GM12878 (cell line): Measurements from ENCODE around the gene MEIOB. TPM values are rescaled to one million over a fixed set of nuclear protein-coding genes. Genes with fewer than 3 reads are reported as not detected.

Experiments used
- ATAC-seq: fragments of 200-7000 bp; cut with Tn5 transposase; 3 replicates; pipeline ENCODE4 v1.9.1; 2020; ENCODE audit warnings: mild to moderate bottlenecking, moderate library complexity
- BruUV-seq: library from RNA; stranded (reverse); fragments of 400-500 nt; replicated peaks from 2 replicates; lab custom pipeline; 2021; lab: Mats Ljungman, UMichigan
- CTCF ChIA-PET: fragments of 300-600 bp; sonication (Branson Sonifier 250); formaldehyde crosslinking; extraction: SDS; loops from one replicate; lab custom pipeline; 2021; ENCODE audit warnings: inconsistent platforms; lab: Yijun Ruan, JAX
- POLR2A ChIA-PET: fragments of 350-600 bp; formaldehyde crosslinking; extraction: SDS; loops from one replicate; lab custom pipeline; 2021; ENCODE audit warnings: inconsistent platforms; lab: Charles Lee
- RAD21 ChIA-PET: fragments of 300-600 bp; sonication (Branson Sonifier 250); formaldehyde crosslinking; loops from one replicate; lab custom pipeline; 2023; ENCODE audit warnings: antibody characterized with exemption; ENCODE audit not compliant: unreplicated experiment; lab: Charles Lee
- SMC1A ChIA-PET: fragments of 300-600 bp; sonication (Branson Sonifier 250); formaldehyde crosslinking; loops from one replicate; lab custom pipeline; 2023; ENCODE audit not compliant: unreplicated experiment, uncharacterized antibody; lab: Charles Lee
- DNase-seq: peaks from one replicate; pipeline ENCODE4 v3.0.0-alpha.2; 2011; ENCODE audit warnings: low read depth, low spot score
- FAIRE-seq: peaks from 3 replicates; lab custom pipeline; 2011; peaks lifted over from hg19 to GRCh38; lab: Jason Lieb, UNC
- H2AFZ ChIP-seq: 2 replicates; pipeline ENCODE4 v1.6.0; 2011; ENCODE audit warnings: low read depth, low read length, control low read depth; ENCODE audit not compliant: control insufficient read depth
- H3K27ac ChIP-seq: 2 replicates; pipeline ENCODE4 v1.5.1; 2011; ENCODE audit warnings: control low read depth; ENCODE audit not compliant: control insufficient read depth, insufficient read depth
- H3K27me3 ChIP-seq, 2 experiments: replicated peaks in 1 of 2; 2 replicates each; pipeline versions ENCODE4 v1.6.0 to v1.6.1; 2011; ENCODE audit warnings: low read length in 1 of 2; ENCODE audit not compliant: control insufficient read depth in 2 of 2, insufficient read depth in 2 of 2
- H3K36me3 ChIP-seq, 2 experiments: 2 replicates each; pipeline ENCODE4 v1.5.1; 2011; ENCODE audit warnings: low read length in 1 of 2; ENCODE audit not compliant: control insufficient read depth in 2 of 2, insufficient read depth in 2 of 2
- H3K4me1 ChIP-seq: 2 replicates; pipeline ENCODE4 v1.6.1; 2011; ENCODE audit warnings: mild to moderate bottlenecking, low read length, moderate library complexity, mixed read lengths; ENCODE audit not compliant: control insufficient read depth, insufficient read depth
- H3K4me2 ChIP-seq: 2 replicates; pipeline ENCODE4 v1.6.0; 2011; ENCODE audit warnings: control low read depth; ENCODE audit not compliant: control insufficient read depth, insufficient read depth
- H3K4me3 ChIP-seq: fragments of 200-600 bp; sonication (generic); 2 replicates; pipeline ENCODE4 v1.5.1; 2016
- H3K79me2 ChIP-seq: 2 replicates; pipeline ENCODE4 v1.6.0; 2011; ENCODE audit warnings: low read length; ENCODE audit not compliant: control insufficient read depth, insufficient read depth
- H3K9ac ChIP-seq: 2 replicates; pipeline ENCODE4 v1.8.0; 2011; ENCODE audit warnings: low read length, control low read depth, mixed read lengths; ENCODE audit not compliant: control insufficient read depth, insufficient read depth
- H3K9me3 ChIP-seq: replicated peaks from 3 replicates; pipeline ENCODE4 v1.5.1; 2011; ENCODE audit warnings: mild to moderate bottlenecking, low read length; ENCODE audit not compliant: control insufficient read depth, insufficient read depth
- H4K20me1 ChIP-seq: 2 replicates; pipeline ENCODE4 v1.6.0; 2011; ENCODE audit not compliant: control insufficient read depth, insufficient read depth
- BCLAF1 ChIP-seq: fragments of 450-650 bp; IDR thresholded peaks from 2 replicates; pipeline ENCODE4 v1.6.1; 2017; ENCODE audit warnings: antibody characterized with exemption, mild to moderate bottlenecking, moderate library complexity
- BHLHE40 ChIP-seq, 2 experiments: fragments of 450-650 bp in 1 of 2; IDR thresholded peaks; 2 replicates each; pipeline ENCODE4 v1.6.1; 2011 to 2017; ENCODE audit warnings: low read depth in 2 of 2, borderline replicate concordance in 1 of 2, improper control_type of control experiment in 1 of 2, low read length in 1 of 2, mild to moderate bottlenecking in 1 of 2
- CBFB ChIP-seq: IDR thresholded peaks from 2 replicates; pipeline ENCODE4 v1.6.1; 2016; ENCODE audit warnings: antibody characterized with exemption, low read depth
- CBX3 ChIP-seq: fragments of 200-600 bp; sonication (generic); IDR thresholded peaks from 2 replicates; pipeline ENCODE4 v1.6.1; 2016; ENCODE audit warnings: low read depth, borderline replicate concordance
- KLF5 ChIP-seq: fragments of 450-650 bp; IDR thresholded peaks from 2 replicates; pipeline ENCODE4 v1.6.1; 2014; ENCODE audit warnings: mild to moderate bottlenecking; ENCODE audit not compliant: partially characterized antibody
- NFIC ChIP-seq: IDR thresholded peaks from 2 replicates; pipeline ENCODE4 v1.6.1; 2012; ENCODE audit warnings: low read depth, mild to moderate bottlenecking, inconsistent platforms, low read length, moderate library complexity
- NFXL1 ChIP-seq: fragments of 450-650 bp; IDR thresholded peaks from 2 replicates; pipeline ENCODE4 v1.6.1; 2017; ENCODE audit warnings: antibody characterized with exemption, mild to moderate bottlenecking, borderline replicate concordance
- NFYA ChIP-seq: IDR thresholded peaks from 2 replicates; pipeline ENCODE4 v1.6.1; 2011; ENCODE audit warnings: low read depth, mild to moderate bottlenecking, low read length, improper control_type of control experiment, borderline replicate concordance
- NKRF ChIP-seq: fragments of 450-650 bp; conservative IDR thresholded peaks from 2 replicates; pipeline ENCODE4 v1.6.1; 2017; ENCODE audit warnings: mild to moderate bottlenecking, moderate library complexity
- RB1 ChIP-seq: fragments of 450-650 bp; formaldehyde crosslinking; IDR thresholded peaks from 2 replicates; pipeline ENCODE4 v1.6.1; 2017; ENCODE audit warnings: mild to moderate bottlenecking, borderline replicate concordance
- SIN3A ChIP-seq: IDR thresholded peaks from 2 replicates; pipeline ENCODE4 v1.6.1; 2012; ENCODE audit warnings: low read depth, low read length, improper control_type of control experiment
- TBL1XR1 ChIP-seq: IDR thresholded peaks from 2 replicates; pipeline ENCODE4 v1.6.1; 2012; ENCODE audit warnings: low read depth, low read length, improper control_type of control experiment
- ZBTB11 ChIP-seq: fragments of 450-650 bp; formaldehyde crosslinking; IDR thresholded peaks from 2 replicates; pipeline ENCODE4 v1.5.0; 2022; ENCODE audit warnings: mild to moderate bottlenecking, missing genetic modification characterization
- ZNF274 ChIP-seq: IDR thresholded peaks from one replicate; pipeline ENCODE4 v1.8.0; 2011; ENCODE audit not compliant: insufficient read length, insufficient read depth
- ZZZ3 ChIP-seq: IDR thresholded peaks from 2 replicates; pipeline ENCODE4 v1.6.1; 2011; ENCODE audit warnings: low read depth; ENCODE audit not compliant: control insufficient read depth, insufficient read length
- WGBS: methylation state at CpG from one replicate; pipeline ENCODE4 v1.1.6; 2016; ENCODE audit warnings: low lambda C conversion rate; ENCODE audit not compliant: insufficient replicate concordance, insufficient coverage; ENCODE audit errors: missing lambda C conversion rate; 5-methylcytosine and 5-hydroxymethylcytosine counted together
- in situ Hi-C: fragments of 300-500 bp; cut with MboI; formaldehyde crosslinking; loops from 9 replicates; pipeline ENCODE4 v1.14.3; 2018; ENCODE audit warnings: mixed read lengths
- intact Hi-C: fragments of 100-400 bp; cut with micrococcal nuclease; formaldehyde crosslinking; loops from one replicate; pipeline ENCODE4 v1.14.2; 2022; ENCODE audit not compliant: unreplicated experiment
- polyA plus RNA-seq, 11 experiments: library from polyadenylated mRNA; depleted of rRNA in 4 of 11; unstranded in 6 of 11; stranded (reverse) in 5 of 11; fragments of >200 nt; fragmentation: Nextera tagmentation in 4 of 11; fragmentation: Illumina TruSeq in 1 of 11; extraction: Ambion mirVana in 4 of 11; extraction: Trizol in 1 of 11; gene quantifications; 1 replicate in 1 of 11; 2 replicates in 10 of 11; pipeline versions ENCODE4 v1.2.1 to v1.2.3, GENCODE V29; 2011 to 2016; ENCODE audit warnings: inconsistent platforms in 2 of 11, missing spikeins in 2 of 11, low read depth in 1 of 11
- total RNA-seq, 4 experiments: library from RNA; depleted of rRNA in 3 of 4; stranded (reverse); fragments of >200 nt in 3 of 4; fragmentation: Illumina TruSeq in 1 of 4; extraction: Trizol in 1 of 4; gene quantifications; 2 replicates each; pipeline versions ENCODE4 v1.2.1 to v1.2.3, GENCODE V29; 2013 to 2021

The MEIOB gene
- total and polyA plus RNA-seq, 10 of the 15 experiments (the other 5 are each of a cell fraction or from before 2014, with no cell fraction given) = 0.04 to 0.26 (median 0.09) TPM; not detected in 5

- Histone ChIP-seq H2AFZ (no peak overlapping the region), H3K27me3 (no peaks in the 10 kb centered on the region), H3K4me1 (peaks cover 6% of the 10 kb centered on the region; the same call in 1 of the 2 replicates), H3K27ac (no peak overlapping the region), H3K79me2 (peaks cover 15% of the 10 kb centered on the region), H3K36me3 (peaks cover 4 to 8% of the 10 kb centered on the region in 2 experiments; a peak in 3 of 4 replicates), H3K4me2 (0 out of 2 replicates have a peak overlapping the region, but pooled peaks have one; percentile 17), H4K20me1 (no peaks in the 10 kb centered on the region), H3K9ac (no peak overlapping the region), H3K4me3 (no peak overlapping the region), H3K9me3 (no peaks in the 10 kb centered on the region)
- intact Hi-C loops (no loop called here), in situ Hi-C loops (no loop called here)
- ChIA-PET CTCF (no interaction called here), POLR2A (no interaction called here), SMC1A (no interaction called here), RAD21 (no interaction called here)
- ATAC-seq (no peak), FAIRE-seq (no peak), DNase-seq (no peak)
- WGBS = 94% methylated on average over 26 of the region's 26 CpGs
- BruUV-seq = no TSS peak
- TF ChIP-seq BHLHE40 (IDR thresholded peaks at IDR 0.05; ENCODE audit: borderline replicate concordance in 1 of 2, low read depth in 2 of 2, low read length in 1 of 2) = no peak
- no peak for TF ChIP-seq BCLAF1
- TF ChIP-seq CBFB = no peak
- no peak for TF ChIP-seq NKRF
- no peak for TF ChIP-seq RB1
- TF ChIP-seq ZNF274 = no peak
- no peak for TF ChIP-seq CBX3
- no peak for TF ChIP-seq NFIC
- no peak for TF ChIP-seq NFYA
- no peak for TF ChIP-seq ZZZ3
- no peak for TF ChIP-seq SIN3A
- TF ChIP-seq NFXL1 = no peak
- TF ChIP-seq KLF5 = no peak
- no peak for TF ChIP-seq ZBTB11 (CRISPR knock-in tag)
- no peak for TF ChIP-seq TBL1XR1
These were observed 86.8 kb downstream of the MEIOB start for GRCh38 chr16:1784977-1785845.
